GM21717 (cell line): Measurements from ENCODE around the gene MSRB1.
"Not testable (repeated sequence)": the region's sequence is repeated elsewhere in the genome, so short reads cannot be mapped to it uniquely, and the experiment has no call there.

ENCODE experiments used
- ATAC-seq: cut with Tn5 transposase; IDR thresholded peaks from one replicate; pipeline ENCODE4 v1.9.1; 2021; ENCODE audit warnings: mild to moderate bottlenecking, moderate library complexity; ENCODE audit not compliant: unreplicated experiment

The MSRB1 gene

DNA sequence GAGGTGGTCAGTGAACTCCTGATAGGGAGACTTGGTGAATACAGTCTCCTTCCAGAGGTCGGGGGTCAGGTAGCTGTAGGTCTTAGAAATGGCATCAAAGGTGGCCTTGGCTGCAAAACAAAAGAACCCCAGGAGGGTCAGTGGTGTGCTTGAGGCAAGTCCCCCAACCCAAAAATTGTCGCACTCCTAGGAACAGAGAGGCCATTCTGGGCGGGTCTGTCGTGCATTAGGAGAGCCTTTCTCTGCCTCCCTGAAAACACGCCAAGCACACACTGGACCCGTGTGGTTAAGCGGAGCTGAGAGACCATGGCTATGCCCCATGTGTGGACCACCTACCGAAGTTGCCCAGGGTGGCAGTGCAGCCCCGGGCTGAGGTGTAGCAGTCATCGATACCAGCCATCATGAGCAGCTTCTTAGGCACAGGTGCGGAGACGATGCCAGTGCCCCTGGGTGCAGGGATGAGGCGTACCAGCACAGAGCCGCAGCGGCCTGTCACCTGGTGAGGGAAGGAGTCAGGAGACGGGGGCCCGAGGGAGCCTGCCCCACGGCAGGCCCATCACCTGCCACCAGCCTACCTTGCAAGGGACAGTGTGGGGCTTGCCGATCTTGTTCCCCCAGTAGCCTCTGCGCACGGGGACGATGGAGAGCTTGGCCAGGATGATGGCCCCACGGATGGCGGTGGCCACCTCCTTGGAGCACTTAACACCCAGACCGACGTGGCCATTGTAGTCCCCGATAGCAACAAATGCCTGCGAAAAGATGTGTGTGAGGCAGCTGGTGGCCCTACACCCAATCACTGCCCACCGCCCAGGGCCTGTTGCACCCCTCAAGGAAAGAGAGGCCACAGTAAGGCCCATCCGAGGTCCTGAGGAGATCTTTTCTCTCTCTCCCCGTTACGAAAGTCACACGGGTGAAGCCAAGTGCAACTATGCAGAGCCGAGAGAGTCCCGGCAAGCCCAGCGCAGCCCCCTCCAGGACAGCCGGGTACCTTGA is 19.5 kb upstream of the MSRB1 start:
- not testable (repeated sequence) for ATAC-seq

- no peak for ATAC-seq
These were observed 18.7 kb upstream of the MSRB1 start for GRCh38 chr16:1961651-1962067.

DNA sequence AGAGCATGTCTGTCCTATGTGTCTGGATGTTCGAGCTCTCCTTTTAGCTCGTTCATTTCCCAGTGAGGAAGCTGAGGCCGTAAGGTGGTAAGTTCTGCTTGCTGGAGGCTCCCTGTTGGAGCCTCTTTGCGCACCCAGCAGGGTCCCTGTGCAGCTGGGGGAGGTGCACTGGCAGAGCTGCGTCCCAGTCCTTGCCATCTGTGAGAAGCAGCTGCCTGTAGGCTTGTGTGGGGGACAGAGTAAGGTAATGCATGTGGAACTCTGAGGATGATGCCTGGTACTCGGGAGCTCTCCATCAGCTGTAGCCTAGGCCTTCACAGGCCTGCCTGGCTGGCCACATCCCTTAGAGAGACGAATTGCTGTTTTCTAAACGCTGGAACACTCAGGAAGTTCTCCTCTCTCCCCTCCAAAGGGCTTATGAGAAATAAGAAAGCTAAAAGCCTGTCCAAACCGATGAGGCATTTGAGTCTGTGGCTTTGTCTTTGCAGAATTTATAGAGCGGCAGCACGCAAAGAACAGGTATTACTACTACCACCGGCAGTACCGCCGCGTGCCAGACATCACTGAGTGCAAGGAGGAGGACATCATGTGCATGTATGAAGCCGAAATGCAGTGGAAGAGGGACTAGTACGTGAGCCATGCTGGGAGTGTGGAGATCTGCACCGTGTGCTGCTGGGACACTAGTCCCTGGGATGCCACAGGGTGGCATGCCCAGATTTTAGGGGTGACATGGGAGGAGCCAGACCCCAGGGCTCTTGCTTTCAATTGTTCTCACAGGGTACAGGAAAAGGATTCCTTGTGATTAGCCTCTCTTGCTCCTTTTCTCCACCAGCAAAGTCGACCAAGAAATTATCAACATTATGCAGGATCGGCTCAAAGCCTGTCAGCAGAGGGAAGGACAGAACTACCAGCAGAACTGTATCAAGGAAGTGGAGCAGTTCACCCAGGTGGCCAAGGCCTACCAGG is 17.9 kb upstream of the MSRB1 start:
- ATAC-seq: no peak

- no peak for ATAC-seq
These were observed 16.5 kb upstream of the MSRB1 start, which contains the start of gene NDUFB10 for GRCh38 chr16:1959269-1960039. NDUFB10 (plus strand) TSS chr16:1959538; CDS start chr16:1959625, 87 bp downstream.

DNA sequence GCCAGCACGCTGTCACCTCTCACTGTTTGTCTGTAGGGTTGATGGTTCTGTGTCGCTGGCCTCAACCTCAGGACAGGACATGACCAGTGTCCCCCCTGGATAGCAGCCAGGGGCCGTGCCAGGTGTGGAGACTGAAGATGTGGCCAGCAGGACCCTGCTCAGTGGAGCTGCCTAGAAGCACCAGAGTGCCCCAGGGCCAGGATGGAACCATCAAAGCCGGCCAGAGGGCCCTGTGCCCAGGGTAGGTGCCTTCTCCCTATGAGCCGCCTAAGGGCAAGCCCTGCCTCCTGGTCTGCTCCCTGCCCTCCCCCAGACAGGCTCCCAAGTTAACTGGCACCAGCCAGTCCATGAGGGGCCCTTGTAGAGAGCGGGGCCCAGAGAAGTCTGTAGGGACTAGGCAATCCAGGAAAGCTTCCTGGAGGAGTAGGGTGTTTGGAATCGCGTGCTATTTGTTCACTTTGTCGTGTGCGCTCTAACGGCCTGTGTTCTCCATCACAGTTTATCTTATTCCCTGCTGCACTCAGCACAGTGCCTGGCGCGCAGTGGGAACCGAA is 15.8 kb upstream of the MSRB1 start:
- no peak for ATAC-seq

DNA sequence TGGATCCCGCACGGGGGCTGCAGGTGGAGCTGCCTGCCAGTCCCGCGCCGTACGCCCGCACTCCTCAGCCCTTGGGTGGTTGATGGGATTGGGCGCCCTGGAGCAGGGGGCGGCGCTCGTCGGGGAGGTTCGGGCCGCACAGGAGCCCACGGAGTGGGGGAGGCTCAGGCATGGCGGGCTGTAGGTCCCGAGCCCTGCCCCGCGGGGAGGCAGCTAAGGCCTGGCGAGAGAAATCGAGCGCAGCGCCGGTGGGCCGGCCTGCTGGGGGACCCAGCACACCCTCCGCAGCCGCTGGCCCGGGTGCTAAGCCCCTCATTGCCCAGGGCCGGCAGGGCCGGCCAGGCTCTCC is 15.1 kb upstream of the MSRB1 start:
- ATAC-seq: not testable (repeated sequence)

DNA sequence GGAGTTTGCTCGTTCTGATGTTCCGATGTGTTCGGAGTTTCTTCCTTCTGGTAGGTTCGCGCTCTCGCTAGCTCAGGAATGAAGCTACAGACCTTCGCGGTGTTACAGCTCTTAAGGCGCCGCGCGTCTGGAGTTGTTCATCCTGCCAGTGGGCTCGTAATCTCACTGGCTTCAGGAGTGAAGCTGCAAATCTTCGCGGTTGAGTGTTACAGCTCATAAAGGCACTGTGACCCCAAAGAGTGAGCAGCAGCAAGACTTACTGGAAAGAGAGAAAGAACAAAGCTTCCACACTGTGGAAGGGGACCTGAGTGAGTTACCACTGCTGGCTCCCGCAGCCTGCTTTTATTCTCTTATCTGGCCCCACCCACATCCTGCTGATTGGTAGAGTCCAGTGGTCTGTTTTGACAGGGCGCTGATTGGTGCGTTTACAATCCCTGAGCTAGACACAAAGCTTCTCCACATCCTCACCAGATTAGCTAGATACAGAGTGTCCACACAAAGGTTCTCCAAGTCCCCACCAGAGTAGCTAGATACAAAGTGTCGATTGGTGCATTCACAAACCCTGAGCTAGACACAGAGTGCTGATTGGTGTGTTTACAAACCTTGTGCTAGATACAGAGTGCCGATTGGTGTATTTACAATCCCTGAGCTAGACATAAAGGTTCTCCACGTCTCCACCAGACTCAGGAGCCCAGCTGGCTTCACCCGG is 14.6 kb upstream of the MSRB1 start:
- not testable (repeated sequence) for ATAC-seq

DNA sequence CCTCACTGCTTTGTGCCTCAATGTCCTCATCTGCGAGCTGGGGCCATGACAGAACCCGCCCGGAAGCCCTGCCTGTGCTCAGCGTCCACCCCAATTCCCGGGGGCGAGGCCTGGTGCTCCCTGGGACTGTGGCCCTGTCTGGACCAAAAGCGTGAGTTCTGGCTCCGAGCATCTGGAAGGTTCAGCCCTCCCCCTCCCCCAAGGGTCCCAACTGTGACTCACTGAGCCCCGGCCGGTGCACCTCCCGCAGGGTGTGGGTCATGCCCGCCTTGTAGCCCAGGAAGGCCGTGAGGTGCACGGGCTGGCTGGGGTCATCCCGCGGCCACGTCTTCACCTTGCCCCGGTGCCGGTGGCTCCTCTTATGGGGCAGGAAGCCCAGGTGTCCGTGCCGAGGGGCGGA is 10.7 kb upstream of the MSRB1 start:
- ATAC-seq: no peak

DNA sequence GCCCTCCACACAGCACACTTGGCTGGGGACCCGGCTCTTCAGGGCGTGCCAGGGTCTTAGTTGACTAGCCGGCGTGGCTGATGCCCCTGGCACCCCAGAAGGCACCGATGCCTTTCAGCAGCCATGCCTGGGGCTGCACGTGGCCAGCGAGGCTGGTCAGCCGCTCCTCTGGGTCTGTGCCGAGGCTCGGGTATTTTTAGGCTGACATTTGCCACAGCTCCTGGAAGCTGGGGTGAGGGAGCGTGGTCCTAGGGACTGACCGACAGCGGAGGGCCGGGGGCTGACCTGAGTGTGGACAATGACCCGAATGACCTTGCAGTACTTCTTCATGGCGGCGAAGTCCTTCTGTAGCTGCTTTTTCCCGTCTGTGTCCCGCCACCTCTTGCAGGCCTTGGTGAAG is 7.6 kb upstream of the MSRB1 start:
- no peak for ATAC-seq

DNA sequence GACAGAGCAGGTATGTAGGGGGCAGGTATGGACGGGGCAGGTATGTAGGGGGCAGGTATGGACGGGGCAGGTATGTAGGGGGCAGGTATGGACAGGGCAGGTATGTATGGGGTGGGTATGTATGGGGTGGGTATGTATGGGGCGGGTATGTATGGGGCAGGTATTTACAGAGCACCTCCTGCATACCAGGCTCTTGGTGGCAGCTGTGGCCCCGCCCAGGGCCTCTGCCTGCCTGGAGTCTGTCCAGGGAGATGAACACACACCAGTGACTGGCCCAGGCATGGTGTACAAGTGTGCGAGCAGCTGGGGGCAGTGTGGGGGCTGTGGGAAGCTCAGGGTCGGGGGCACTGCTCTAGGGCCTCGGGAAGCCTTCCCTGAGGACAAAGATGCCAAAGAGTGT is 7.0 kb upstream of the MSRB1 start:
- no peak for ATAC-seq

- no peak for ATAC-seq
These were observed 6.5 kb upstream of the MSRB1 start for GRCh38 chr16:1949507-1949906.

DNA sequence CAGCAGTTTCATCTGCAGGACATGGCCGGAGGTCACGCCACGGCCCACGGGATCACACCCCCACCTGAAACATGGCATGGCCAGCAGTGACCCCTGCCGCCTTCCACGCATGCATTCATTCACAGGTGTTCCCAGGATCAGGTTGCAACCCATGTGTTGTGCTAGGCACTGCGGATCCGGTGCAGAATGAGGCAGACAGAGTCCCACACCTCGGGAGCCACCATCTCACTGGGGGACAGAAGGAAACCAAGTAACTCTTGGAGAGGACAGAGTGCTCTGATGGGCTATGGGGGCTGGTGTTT is 4.3 kb upstream of the MSRB1 start:
- ATAC-seq: no peak

- ATAC-seq: no peak
These were observed 3.7 kb upstream of the MSRB1 start for GRCh38 chr16:1946495-1947368.

DNA sequence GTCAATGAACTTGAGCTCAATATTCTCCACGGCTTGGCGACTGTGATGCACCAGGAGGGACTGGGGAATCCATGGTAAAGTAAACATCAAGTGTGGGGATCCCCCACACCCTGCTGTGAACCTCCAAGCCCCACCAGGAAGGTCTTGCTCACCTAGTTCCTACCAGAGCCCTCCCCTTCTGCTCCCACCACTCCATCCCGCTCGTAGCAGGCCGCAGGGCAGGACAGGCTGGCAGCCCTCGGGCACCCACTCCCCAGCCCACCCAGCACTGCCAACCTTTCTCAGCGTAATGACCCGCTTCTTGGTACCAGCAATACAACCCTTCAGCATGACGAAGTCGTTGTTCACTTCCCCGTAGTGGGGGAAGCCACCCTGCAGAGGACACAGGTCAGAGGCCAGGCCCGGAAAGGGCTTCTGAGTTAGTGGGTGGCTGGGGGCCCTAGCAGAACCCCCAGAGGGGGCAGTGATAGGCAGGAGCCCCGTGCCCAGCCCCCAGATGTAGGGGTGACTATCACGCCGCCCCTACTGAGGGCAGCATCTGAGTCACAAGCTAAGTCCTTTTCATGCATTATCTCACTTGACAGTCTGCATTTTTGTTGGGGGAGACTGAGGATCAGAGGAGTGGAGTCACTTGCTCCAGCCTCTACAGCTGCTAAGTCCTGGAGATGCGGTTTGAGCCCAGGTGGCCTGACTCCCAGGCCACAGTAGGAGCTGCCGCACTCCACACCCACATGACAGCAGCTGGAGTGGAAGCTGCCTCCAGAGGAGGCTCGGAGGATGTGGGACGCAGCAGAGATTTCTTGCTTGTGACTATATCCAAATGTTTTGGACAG is 2.8 kb upstream of the MSRB1 start:
- no peak for ATAC-seq

DNA sequence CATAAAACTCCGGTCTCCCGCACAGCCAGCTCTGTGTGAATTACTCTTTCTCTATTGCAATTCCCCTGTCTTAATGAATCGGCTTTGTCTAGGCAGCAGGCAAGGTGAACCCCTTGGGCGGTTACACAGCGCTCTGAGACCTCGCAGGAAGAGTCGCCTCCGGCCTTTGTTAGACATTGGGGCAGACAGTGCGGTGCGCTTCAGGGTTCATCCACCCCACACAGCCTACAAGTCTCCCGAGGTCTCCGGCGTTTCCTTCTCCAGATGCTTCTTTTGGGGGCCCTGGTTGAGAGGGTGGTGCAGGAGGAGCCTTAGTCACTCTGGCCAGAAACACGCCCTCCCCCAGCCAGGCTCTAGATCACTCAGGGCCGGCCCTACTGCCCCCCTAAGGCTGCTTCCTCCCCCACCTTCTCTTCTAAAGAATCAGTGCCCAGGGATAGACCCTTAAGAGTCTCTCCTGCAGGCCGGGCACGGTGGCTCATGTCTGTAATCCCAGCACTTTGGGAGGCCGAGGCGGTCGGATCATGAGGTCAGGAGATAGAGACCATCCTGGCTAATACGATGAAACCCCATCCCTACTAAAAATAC is 1.7 kb upstream of the MSRB1 start:
- ATAC-seq: no peak

GRCh38 chr16:1942047-1942809 is 771 bp downstream of the MSRB1 start:
- no peak for ATAC-seq
